OCI-LY3 (cell line): Measurements from ENCODE around the gene CIITA.

Experiments used
- CTCF ChIP-seq: fragments of 200-600, 300-600 bp; sonication (generic); IDR thresholded peaks from 2 replicates; pipeline ENCODE4 v1.5.1; 2014; ENCODE audit warnings: antibody characterized with exemption, low read length, low read depth
- EZH2phosphoT487 ChIP-seq: fragments of 200-600 bp; shearing (Covaris generic); IDR thresholded peaks from 2 replicates; pipeline ENCODE4 v1.6.1; 2018; ENCODE audit warnings: antibody characterized with exemption, mixed run types, low read depth

GRCh38 chr16:10946308-10946707 is 69.3 kb downstream of the CIITA start:
- no peak for TF ChIP-seq CTCF
- TF ChIP-seq EZH2phosphoT487 = no peak
